ENCODE measurements around the gene LCE3A. TPM values are rescaled to one million over a fixed set of nuclear protein-coding genes. Genes with fewer than 3 reads are reported as not detected.
"Not testable (repeated sequence)": the region's sequence is repeated elsewhere in the genome, so short reads cannot be mapped to it uniquely, and the experiment has no call there.

The LCE3A gene
- not detected for total RNA-seq

GRCh38 chr1:152622803-152623202 lies at the start of gene LCE3A:
Gene LCE3A, minus strand, starts transcription at chr1:152623103. Its CDS starts 0 bp downstream, at chr1:152623103.
- no peak for DNase-seq
- Mint-ChIP-seq H3K4me3 (no peak within 1 kb of the TSS), H3K36me3 (ENCODE audit: low read depth) (no peaks in the 10 kb centered on the region), H3K9me3 (peaks cover 6% of the 10 kb centered on the region), H3K27me3 (peaks cover 15% of the 10 kb centered on the region), H3K27ac (no peak within 1 kb of the TSS), H3K4me1 (peaks cover 10% of the 10 kb centered on the region)
- ChIA-PET CTCF (interaction anchor here (1.7 kb wide), 1 partner anchor 17 kb away, joined by 4 read pairs; no protein-coding TSS in a partner anchor), POLR2A (no interaction called here)

GRCh38 chr1:152667648-152668047 lies 44.7 kb upstream of the LCE3A start:
- Mint-ChIP-seq H3K9me3 (no peaks in the 10 kb centered on the region), H3K4me3 (no peak overlapping the region)
- CTCF ChIA-PET: interaction anchor here (1.0 kb wide), 1 partner anchor 14 kb away, joined by 3 read pairs; no protein-coding TSS in a partner anchor

GRCh38 chr1:152666171-152666570 lies 43.3 kb upstream of the LCE3A start:
- H3K27ac Mint-ChIP-seq; H3K4me1 Mint-ChIP-seq; H3K4me3 Mint-ChIP-seq; H3K9me3 Mint-ChIP-seq; H3K27me3 Mint-ChIP-seq; H3K36me3 Mint-ChIP-seq (ENCODE audit: low read depth); CTCF ChIA-PET; POLR2A ChIA-PET; DNase-seq: not testable (repeated sequence)

More at GRCh38 chr1:152667648-152668047, 44.7 kb upstream of the LCE3A start:
- DNase-seq: no peak
- Mint-ChIP-seq H3K4me1 (no peaks in the 10 kb centered on the region), H3K27ac (no peak overlapping the region), H3K36me3 (ENCODE audit: low read depth) (no peaks in the 10 kb centered on the region), H3K27me3 (peaks cover 6% of the 10 kb centered on the region)
- POLR2A ChIA-PET: no interaction called here

GRCh38 chr1:152663098-152663497 lies 40.2 kb upstream of the LCE3A start, which contains the start of gene LCE2D:
Gene LCE2D, plus strand, starts transcription at chr1:152663380. Its CDS starts 726 bp downstream, at chr1:152664106.
- no peak within 1 kb of the TSS for H3K27ac Mint-ChIP-seq
- CTCF ChIA-PET: no interaction called here
- H3K36me3 Mint-ChIP-seq (ENCODE audit: low read depth): no peaks in the 10 kb centered on the region

GRCh38 chr1:152658649-152659048 lies 35.7 kb upstream of the LCE3A start:
- Mint-ChIP-seq H3K36me3 (ENCODE audit: low read depth) (no peaks in the 10 kb centered on the region), H3K27ac (no peak overlapping the region), H3K4me1 (no peaks in the 10 kb centered on the region), H3K9me3 (no peaks in the 10 kb centered on the region), H3K4me3 (no peak overlapping the region), H3K27me3 (peaks cover 4% of the 10 kb centered on the region)
- POLR2A ChIA-PET: no interaction called here
- CTCF ChIA-PET: no interaction called here
- DNase-seq: no peak

More at GRCh38 chr1:152663098-152663497, 40.2 kb upstream of the LCE3A start, which contains the start of gene LCE2D:
- POLR2A ChIA-PET: no interaction called here
- Mint-ChIP-seq H3K9me3 (no peaks in the 10 kb centered on the region), H3K4me3 (no peak within 1 kb of the TSS), H3K4me1 (no peaks in the 10 kb centered on the region), H3K27me3 (peaks cover 4% of the 10 kb centered on the region)
- DNase-seq: no peak

GRCh38 chr1:152657677-152658076 lies 34.8 kb upstream of the LCE3A start:
- Mint-ChIP-seq H3K27ac (no peak overlapping the region), H3K4me1 (no peaks in the 10 kb centered on the region), H3K27me3 (peaks cover 7% of the 10 kb centered on the region), H3K36me3 (ENCODE audit: low read depth) (no peaks in the 10 kb centered on the region), H3K9me3 (no peaks in the 10 kb centered on the region), H3K4me3 (no peak overlapping the region)
- DNase-seq: no peak
- CTCF ChIA-PET: no interaction called here
- POLR2A ChIA-PET: no interaction called here

GRCh38 chr1:152656459-152656858 lies 33.6 kb upstream of the LCE3A start:
- ChIA-PET CTCF (no interaction called here), POLR2A (no interaction called here)
- H3K4me1 Mint-ChIP-seq: no peaks in the 10 kb centered on the region
- H3K4me3 Mint-ChIP-seq: no peak overlapping the region
- H3K27ac Mint-ChIP-seq: no peak overlapping the region
- peaks cover 12% of the 10 kb centered on the region for H3K27me3 Mint-ChIP-seq
- H3K36me3 Mint-ChIP-seq (ENCODE audit: low read depth): no peaks in the 10 kb centered on the region
- H3K9me3 Mint-ChIP-seq: no peaks in the 10 kb centered on the region
- no peak for DNase-seq

GRCh38 chr1:152654110-152654509 lies 31.2 kb upstream of the LCE3A start:
- H3K36me3 Mint-ChIP-seq (ENCODE audit: low read depth): no peaks in the 10 kb centered on the region
- DNase-seq: peak; percentile 75
- H3K4me1 Mint-ChIP-seq: no peaks in the 10 kb centered on the region
- H3K27ac Mint-ChIP-seq: no peak overlapping the region
- POLR2A ChIA-PET: no interaction called here
- H3K9me3 Mint-ChIP-seq: no peaks in the 10 kb centered on the region
- peaks cover 23% of the 10 kb centered on the region for H3K27me3 Mint-ChIP-seq
- CTCF ChIA-PET: interaction anchor here (1.0 to 1.6 kb wide), 2 partner anchors 9 to 14 kb away, joined by 3 to 5 read pairs; no protein-coding TSS in a partner anchor
- H3K4me3 Mint-ChIP-seq: no peak overlapping the region

- DNase-seq: no peak
- Mint-ChIP-seq H3K27ac (no peak overlapping the region), H3K4me1 (no peaks in the 10 kb centered on the region), H3K4me3 (no peak overlapping the region), H3K36me3 (ENCODE audit: low read depth) (no peaks in the 10 kb centered on the region), H3K27me3 (peaks cover 20% of the 10 kb centered on the region), H3K9me3 (no peaks in the 10 kb centered on the region)
- CTCF ChIA-PET: no interaction called here
- POLR2A ChIA-PET: no interaction called here
Measured at GRCh38 chr1:152646656-152647055, 23.8 kb upstream of the LCE3A start.

- CTCF ChIA-PET: interaction anchor here (1.1 kb wide), 1 partner anchor 10 kb away, joined by 5 read pairs; no protein-coding TSS in a partner anchor
- no peaks in the 10 kb centered on the region for H3K9me3 Mint-ChIP-seq
Measured at GRCh38 chr1:152645146-152645545, 22.2 kb upstream of the LCE3A start.

GRCh38 chr1:152643945-152644344 lies 21.0 kb upstream of the LCE3A start:
- peaks cover 7% of the 10 kb centered on the region for H3K27me3 Mint-ChIP-seq
- no peak overlapping the region for H3K27ac Mint-ChIP-seq
- H3K4me1 Mint-ChIP-seq: no peaks in the 10 kb centered on the region
- POLR2A ChIA-PET: no interaction called here
- no peaks in the 10 kb centered on the region for H3K36me3 Mint-ChIP-seq (ENCODE audit: low read depth)
- H3K4me3 Mint-ChIP-seq: no peak overlapping the region
- no peak for DNase-seq
- no peaks in the 10 kb centered on the region for H3K9me3 Mint-ChIP-seq
- CTCF ChIA-PET: interaction anchor here (0.8 kb wide), 1 partner anchor 183 kb away, joined by 3 read pairs; the partner anchor contains the start of gene LCE1A

More at GRCh38 chr1:152645146-152645545, 22.2 kb upstream of the LCE3A start:
- Mint-ChIP-seq H3K4me3 (no peak overlapping the region), H3K27ac (no peak overlapping the region), H3K27me3 (peaks cover 13% of the 10 kb centered on the region), H3K36me3 (ENCODE audit: low read depth) (no peaks in the 10 kb centered on the region), H3K4me1 (no peaks in the 10 kb centered on the region)
- POLR2A ChIA-PET: no interaction called here
- DNase-seq: no peak

- H3K4me3 Mint-ChIP-seq: no peak overlapping the region
- POLR2A ChIA-PET: no interaction called here
- no peaks in the 10 kb centered on the region for H3K4me1 Mint-ChIP-seq
- no peak overlapping the region for H3K27ac Mint-ChIP-seq
- H3K27me3 Mint-ChIP-seq: peaks cover 3% of the 10 kb centered on the region
- CTCF ChIA-PET: interaction anchor here (1.1 kb wide), 1 partner anchor 17 kb away, joined by 4 read pairs; the partner anchor contains the start of gene LCE3A
- no peaks in the 10 kb centered on the region for H3K36me3 Mint-ChIP-seq (ENCODE audit: low read depth)
- DNase-seq: no peak
- H3K9me3 Mint-ChIP-seq: no peaks in the 10 kb centered on the region
Measured at GRCh38 chr1:152640351-152640750, 17.4 kb upstream of the LCE3A start.

- CTCF ChIA-PET: no interaction called here
Measured at GRCh38 chr1:152630596-152630995, 7.7 kb upstream of the LCE3A start.

GRCh38 chr1:152626744-152627143 lies 3.8 kb upstream of the LCE3A start:
- ChIA-PET POLR2A (no interaction called here), CTCF (no interaction called here)
- no peak overlapping the region for H3K27ac Mint-ChIP-seq
- peaks cover 20% of the 10 kb centered on the region for H3K27me3 Mint-ChIP-seq
- no peaks in the 10 kb centered on the region for H3K9me3 Mint-ChIP-seq
- DNase-seq: no peak
- H3K4me3 Mint-ChIP-seq: no peak overlapping the region
- no peaks in the 10 kb centered on the region for H3K36me3 Mint-ChIP-seq (ENCODE audit: low read depth)
- peaks cover 10% of the 10 kb centered on the region for H3K4me1 Mint-ChIP-seq

More at GRCh38 chr1:152630596-152630995, 7.7 kb upstream of the LCE3A start:
- Mint-ChIP-seq H3K27ac (no peak overlapping the region), H3K4me3 (no peak overlapping the region), H3K27me3 (peaks cover 18% of the 10 kb centered on the region), H3K4me1 (no peaks in the 10 kb centered on the region), H3K9me3 (no peaks in the 10 kb centered on the region), H3K36me3 (ENCODE audit: low read depth) (no peaks in the 10 kb centered on the region)
- POLR2A ChIA-PET: no interaction called here
- no peak for DNase-seq
